Islet of Langerhans (tissue), 1 donor: ENCODE results near the gene GALNT15.

Source experiments
- FAIRE-seq: peaks from one replicate; lab custom pipeline; 2011; peaks lifted over from hg19 to GRCh38; lab: Jason Lieb, UNC

Gene GALNT15

GRCh38 chr3:16227566-16227965, 53.1 kb downstream of the GALNT15 start:
- no peak for FAIRE-seq

DNA sequence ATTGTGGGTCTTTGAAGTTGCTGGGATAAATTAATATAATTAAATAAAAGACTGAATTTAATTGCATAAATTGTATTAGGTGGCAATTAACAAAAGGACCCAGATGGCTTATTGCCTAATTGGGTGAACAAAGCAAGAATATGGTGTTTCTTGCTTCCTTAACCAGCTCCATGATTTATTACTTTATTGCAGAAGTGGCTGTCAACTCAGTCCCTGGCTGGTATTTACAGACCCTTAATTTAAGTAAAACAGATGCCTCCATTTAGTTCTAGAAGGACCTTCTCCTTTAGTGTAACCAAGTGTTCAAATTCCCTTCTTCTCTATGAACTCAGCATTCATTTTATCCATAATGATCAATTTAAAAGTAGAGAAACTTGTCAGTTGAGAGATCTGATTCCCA, 55.2 kb downstream of the GALNT15 start:
- FAIRE-seq, result no peak

DNA sequence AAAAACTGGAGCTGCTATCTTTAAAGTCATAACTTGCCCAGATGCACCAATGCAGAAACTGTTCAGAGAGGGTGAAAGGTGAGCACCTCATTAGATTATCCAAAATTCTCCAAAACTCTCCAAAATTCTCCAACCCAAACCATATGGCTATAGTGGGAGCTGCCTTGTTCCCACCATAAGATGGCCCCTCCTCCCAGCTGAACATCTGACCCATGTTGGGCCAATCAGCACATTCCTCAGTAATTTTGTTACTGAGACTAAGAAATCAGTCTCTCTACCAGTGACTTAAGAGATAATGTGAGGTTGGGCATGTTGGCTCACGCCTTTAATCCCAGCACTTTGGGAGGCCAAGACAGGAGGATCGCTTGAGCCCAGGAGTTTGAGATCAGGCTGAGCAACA, 57.5 kb downstream of the GALNT15 start:
- no peak for FAIRE-seq

GRCh38 chr3:16233806-16234205, 59.3 kb downstream of the GALNT15 start:
- FAIRE-seq, result no peak

DNA sequence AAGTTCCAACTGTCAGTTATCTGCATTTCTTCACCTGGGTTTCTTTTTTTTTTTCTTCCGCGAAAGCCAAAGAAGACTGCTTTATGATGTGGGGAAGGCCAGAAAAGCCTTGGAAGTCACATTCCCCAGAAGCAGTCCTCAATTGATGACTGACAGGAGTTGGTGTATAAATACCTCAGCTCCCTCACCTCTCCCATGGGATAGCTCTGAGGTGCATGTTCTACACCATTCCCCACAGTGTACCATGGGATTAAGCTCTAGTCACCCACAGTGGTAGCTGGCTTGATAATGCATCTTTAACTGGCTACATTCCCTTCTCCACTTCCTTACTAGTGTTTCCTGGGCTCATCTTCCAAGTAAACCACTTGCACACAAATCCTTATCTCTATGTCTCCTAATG, 59.8 kb downstream of the GALNT15 start:
- no peak for FAIRE-seq

DNA sequence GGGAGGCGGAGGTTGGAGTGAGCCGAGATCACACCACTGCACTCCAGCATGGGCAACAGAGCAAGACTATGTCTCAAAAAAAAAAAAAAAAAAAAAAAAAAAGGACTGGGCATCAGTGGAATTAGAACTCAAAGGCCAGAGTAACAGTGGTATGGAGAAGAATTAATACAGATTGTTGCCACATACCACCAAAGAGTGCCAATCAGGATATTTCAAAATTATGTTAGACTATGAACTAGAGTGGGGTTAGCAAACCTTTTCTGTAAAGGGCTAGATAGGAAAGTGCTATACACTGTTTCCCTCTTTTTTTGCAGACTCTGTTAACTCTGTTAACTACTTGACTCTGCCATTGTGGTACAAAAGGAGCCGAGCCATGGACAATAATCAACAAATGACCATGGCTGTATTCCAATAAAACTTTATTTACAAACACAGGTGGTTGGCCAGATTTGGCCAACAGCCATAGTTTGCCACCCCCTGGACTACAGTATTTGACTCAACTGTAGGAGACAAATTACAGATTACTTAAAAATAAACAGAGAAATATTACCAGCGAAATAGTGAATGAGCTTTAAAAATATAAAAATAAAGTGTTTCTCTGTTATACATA, 61.7 kb downstream of the GALNT15 start:
- FAIRE-seq, result no peak

GRCh38 chr3:16236856-16237393, 62.4 kb downstream of the GALNT15 start:
- no peak for FAIRE-seq

GRCh38 chr3:16239086-16239770, 64.7 kb downstream of the GALNT15 start:
- no peak for FAIRE-seq

- no peak for FAIRE-seq
These were observed 65.3 kb downstream of the GALNT15 start for GRCh38 chr3:16239780-16240179.

- no peak for FAIRE-seq
These were observed 65.9 kb downstream of the GALNT15 start for GRCh38 chr3:16240229-16241023.

- no peak for FAIRE-seq
These were observed 66.7 kb downstream of the GALNT15 start for GRCh38 chr3:16241225-16241624.

GRCh38 chr3:16242177-16242576, 67.7 kb downstream of the GALNT15 start:
- FAIRE-seq, result no peak

GRCh38 chr3:16243706-16244490, 69.4 kb downstream of the GALNT15 start:
- no peak for FAIRE-seq

DNA sequence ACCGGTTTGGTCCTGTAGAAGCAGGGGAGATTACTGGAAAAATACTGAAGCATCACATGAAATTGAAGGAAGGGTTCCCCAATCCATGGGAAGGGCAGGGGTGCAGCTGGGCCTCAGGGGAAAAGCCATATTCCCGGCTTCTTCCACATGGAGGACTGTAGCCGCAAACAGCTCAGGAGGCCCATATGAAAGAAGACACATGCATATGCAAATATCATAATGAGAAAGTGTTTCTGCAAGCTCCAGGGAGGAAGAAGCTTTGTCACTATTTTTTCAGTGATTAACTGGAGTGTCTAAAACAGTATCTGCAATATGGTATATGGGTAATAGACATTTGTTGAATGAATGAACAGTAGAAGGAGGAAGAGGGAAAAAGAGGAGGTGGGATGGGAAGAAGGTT, 71.1 kb downstream of the GALNT15 start:
- no peak for FAIRE-seq

DNA sequence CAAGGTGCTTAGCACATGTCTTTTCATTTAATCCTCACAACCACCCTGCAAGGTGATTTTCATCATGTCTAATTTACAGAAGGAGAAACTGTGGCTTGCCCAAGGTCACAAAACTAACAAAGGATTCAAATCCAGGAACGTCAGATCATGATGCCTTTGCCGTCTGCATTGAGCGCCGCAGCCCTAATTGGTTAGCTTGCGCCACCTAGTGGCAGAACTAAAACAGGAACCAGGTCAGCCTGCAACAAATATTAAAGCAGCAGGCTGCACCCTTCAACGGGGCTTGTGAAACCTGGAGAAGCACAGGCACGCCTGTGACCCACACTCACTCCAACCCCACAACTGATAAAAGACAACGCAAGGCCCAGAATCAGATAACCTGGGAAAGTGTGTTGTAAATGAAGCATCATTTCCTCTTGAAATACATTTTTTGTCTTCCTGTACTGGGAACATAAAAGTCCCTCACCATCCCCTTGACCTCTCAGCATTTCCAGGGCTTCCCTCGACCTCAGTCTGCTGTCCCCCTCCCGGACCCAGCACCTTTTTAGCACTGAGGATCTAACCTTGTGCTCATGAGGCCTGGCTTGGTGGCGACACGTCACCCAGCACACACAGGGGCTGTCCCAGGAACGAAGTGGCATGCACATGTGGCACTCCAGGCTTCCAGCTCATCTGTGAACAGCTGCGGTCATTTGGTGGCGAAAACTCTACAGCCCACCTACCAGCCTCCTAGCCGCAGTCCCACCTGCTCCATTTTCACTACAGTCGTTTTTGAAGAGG, 73.0 kb downstream of the GALNT15 start:
- peak; percentile 27 for FAIRE-seq

DNA sequence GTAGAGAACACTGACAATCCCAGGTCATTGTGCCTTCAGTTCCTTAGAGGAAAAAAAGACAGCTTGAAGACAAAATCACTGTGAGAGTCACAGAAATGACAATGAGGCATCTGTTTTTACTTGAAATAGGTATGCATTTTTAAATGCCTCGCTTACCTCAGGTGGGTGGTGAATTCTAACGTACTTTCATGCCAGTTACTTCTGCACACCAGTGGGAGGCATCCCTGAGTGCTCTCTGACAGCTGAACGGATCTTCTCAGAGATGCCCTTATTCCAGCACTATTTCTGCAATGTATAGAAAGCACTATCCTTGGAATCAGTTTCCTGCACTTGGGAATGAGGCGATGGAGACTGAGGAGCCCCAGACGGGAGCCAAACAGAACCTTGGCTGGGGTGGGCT, 74.1 kb downstream of the GALNT15 start:
- no peak for FAIRE-seq

DNA sequence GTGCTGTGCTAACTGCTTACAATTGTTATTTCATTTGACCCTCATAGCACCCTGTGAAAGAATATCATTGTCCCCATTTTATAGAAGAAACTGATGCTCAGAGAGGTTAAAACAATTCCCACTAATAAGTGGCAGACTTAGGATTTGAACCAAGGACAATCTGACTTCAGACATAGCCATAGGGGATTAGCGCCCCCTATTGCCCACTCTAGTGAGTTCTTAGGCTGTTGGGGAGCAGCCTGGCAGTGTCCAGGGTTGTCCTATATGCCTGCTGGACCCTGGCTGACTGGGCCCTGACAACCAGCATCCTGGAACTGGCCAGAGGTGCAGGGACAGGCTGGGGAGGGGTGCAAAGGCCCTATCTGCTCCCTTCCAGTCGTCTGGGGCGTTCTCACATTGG, 74.9 kb downstream of the GALNT15 start:
- no peak for FAIRE-seq

GRCh38 chr3:16249886-16250285, 75.4 kb downstream of the GALNT15 start:
- FAIRE-seq, result no peak

DNA sequence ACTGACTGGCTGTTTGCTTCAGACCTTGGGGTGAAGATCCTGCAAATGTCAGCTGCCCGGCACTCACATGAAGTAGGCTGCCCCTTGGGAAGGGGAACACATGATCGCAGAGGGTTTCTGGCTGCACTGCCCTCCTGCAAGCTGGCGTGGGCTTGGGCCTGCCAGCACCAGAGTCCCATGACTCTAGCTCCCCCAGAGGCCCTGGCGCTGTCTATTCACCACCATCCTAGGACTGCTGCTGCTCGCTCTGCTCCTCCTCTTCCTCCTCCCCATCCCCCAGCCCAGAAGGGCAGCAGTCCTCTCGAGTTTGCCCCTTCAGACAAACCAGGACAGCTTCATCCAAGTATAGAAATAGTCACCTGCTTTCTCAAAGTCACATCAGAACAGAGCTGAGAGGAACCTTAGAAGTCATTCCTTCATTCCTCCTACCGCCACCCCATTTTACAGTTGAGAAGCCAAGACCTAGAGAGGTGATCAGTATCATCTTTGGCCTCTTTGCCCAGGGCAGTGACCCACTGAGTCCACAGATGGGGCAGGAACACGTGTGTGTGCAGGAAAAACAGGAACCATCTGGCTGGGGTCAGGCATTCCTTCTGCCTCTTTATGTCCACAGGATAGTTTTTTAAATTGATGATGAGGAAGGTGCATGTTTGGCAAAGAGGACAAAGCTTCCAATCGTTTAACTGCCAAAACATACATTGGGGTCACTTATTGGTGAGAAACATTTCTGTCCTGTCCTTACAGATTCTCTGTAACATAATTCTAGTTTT, 77.0 kb downstream of the GALNT15 start:
- no peak for FAIRE-seq

GRCh38 chr3:16252243-16252978, 77.9 kb downstream of the GALNT15 start:
- no peak for FAIRE-seq
